LNCAP (cell line): Measurements from ENCODE around the gene ABO.

ENCODE experiments used
- CTCF ChIP-seq: fragments of 450-650 bp; IDR thresholded peaks from 2 replicates; pipeline ENCODE4 v1.5.1; 2017; ENCODE audit warnings: mild to moderate bottlenecking

The ABO gene

GRCh38 chr9:133301253-133302230 is 26.5 kb upstream of the ABO start:
- no peak for TF ChIP-seq CTCF

- no peak for TF ChIP-seq CTCF
Observed at GRCh38 chr9:133294257-133294656, 19.3 kb upstream of the ABO start.

- no peak for TF ChIP-seq CTCF
Observed at GRCh38 chr9:133290751-133291302, 15.8 kb upstream of the ABO start.

- no peak for TF ChIP-seq CTCF
Observed at GRCh38 chr9:133286523-133286922, 11.5 kb upstream of the ABO start.

- TF ChIP-seq CTCF = no peak
Observed at GRCh38 chr9:133285252-133285775, 10.3 kb upstream of the ABO start.

- TF ChIP-seq CTCF = no peak
Observed at GRCh38 chr9:133284362-133284761, 9.4 kb upstream of the ABO start.

GRCh38 chr9:133282464-133283238 is 7.7 kb upstream of the ABO start:
- no peak for TF ChIP-seq CTCF
